ENCODE measurements around the gene CCDC69.
"Not testable (repeated sequence)": the region's sequence is repeated elsewhere in the genome, so short reads cannot be mapped to it uniquely, and the experiment has no call there.

Gene CCDC69

DNA sequence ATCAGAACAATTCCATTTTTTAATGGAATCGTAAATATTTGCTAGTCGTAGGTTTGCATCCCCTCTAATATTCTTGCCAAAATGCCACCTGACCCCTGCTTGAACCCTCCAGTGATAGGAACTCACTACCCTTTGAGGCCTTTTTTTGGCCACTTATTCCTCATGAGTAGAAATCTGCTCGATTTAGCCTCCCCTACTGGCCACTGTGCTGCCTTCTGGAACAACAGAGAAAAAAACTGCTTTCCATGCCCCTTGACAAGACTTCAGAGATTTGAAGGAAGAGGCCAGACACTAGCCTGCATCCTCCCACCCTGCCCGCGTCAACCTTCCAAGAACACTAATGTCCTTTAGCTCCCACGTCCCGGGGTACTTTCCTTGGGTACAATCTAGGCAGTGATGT, 4.1 kb downstream of the CCDC69 start:
- no peak for DNase-seq

DNA sequence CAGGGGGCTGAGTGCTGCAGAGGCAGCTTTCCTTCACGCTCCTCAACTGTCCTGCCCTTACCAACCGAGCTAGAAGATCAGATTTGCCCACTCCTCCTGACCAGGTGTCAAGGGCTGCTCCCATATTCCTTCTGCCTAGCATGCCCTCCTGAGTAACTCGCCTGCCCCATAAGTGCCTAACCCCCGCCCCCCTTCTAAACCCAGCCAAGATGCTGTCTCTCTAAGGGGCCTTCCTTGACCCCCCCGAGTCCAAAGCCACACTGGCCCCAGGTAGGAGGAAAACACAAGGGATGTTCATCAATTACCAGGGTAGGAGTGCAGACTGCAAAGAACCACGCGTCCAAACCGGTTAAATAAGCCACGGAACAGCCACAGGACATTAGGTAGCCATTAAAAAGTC, 4.8 kb downstream of the CCDC69 start:
- no peak for DNase-seq

DNA sequence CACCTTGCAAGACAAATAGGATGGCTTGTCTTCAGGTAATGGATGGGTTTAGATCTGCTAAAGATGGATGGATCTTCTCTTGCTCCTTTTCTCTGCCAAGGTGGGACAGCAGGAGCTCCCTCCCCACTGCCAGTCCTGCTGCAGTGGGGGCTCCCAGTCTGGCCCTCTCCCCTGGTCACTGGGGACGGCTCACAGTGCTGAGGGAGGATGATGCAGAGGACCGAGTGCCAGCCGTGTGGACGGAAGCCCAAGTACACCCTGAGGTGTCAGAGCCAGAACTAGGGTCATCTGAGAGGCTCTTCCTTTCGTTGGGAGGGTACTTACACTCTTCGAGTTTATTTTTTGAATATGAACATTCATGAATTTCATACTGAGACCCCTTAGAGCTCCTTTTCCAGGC, 5.7 kb downstream of the CCDC69 start:
- no peak for DNase-seq

DNA sequence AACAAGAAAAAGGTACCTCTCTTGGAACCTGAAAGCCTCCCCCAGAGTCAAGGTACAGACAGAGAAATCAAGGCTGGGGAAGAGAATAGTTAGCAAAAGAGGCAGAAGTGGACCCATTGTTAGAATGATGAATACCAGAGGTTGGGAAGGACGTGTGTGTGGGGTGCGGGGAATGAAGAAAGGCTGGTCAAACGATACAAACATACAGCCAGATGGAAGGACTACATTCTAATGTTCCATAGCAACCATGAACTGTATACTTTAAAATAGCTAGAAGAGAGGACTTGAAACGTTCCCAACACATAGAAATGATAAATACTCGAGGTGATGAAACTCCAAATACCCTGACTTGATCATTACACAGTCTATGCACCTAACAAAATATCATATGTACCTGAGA, 7.1 kb downstream of the CCDC69 start:
- DNase-seq, result no peak

DNA sequence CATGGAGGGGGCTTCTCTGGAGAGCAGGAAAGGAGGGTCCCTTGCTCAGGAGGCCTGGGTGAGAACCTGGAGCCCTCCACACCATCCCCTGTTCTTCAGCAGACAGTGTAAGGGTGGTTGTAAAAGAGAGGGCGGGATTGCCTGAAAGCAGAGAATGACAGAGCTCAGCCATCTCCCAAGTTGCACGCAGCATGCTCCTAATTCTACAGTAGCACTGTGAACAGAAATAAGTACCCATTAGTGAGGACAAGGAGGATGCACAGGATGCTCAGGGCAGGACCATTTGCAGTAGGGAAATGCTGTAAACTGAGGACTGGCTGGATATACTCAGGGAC, 8.4 kb downstream of the CCDC69 start:
- DNase-seq, result no peak

DNA sequence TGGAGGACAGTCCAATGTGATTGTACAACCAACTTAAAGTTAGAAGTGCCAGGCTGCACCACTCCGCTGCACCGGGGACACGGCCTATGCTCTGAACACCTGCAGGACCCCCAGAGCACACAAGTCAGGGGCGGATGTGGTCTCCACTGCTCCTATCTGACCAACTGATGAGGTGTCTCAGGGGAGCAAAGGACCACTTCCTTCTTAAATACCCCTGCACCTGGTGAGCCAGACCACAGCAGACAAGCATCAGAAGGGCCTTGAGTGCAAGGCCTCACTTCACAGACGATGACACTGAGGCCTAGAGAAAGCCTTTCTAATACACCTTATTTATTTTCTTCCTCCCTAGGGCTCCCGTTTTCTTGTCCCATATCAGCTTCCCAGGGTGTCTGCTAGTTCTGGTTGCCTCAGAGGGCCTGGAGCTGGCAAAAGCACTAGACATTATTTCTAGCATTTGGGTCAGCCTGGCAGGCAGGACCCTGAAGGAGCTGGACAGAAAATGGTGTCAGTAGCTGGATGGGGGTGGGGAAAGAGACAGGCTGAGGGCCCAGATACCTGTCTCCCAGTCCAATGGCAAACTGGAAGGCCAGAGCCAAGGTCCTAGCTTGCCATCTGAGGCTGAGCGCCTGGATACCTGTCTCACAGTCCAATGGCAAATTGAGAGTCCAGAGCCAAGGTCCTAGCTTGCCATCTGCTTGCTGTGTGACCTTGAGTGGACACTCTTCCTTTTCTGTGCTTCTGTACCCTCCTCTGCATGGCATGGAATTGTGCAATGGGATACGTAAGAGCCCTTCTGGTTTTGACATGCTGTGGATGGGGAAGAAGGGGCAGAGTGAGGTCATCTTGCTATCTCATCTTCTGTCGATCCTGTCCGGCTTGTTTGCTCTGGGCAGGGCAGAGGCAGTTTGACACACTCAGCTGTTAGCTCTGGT, 9.0 kb downstream of the CCDC69 start:
- DNase-seq, result no peak

DNA sequence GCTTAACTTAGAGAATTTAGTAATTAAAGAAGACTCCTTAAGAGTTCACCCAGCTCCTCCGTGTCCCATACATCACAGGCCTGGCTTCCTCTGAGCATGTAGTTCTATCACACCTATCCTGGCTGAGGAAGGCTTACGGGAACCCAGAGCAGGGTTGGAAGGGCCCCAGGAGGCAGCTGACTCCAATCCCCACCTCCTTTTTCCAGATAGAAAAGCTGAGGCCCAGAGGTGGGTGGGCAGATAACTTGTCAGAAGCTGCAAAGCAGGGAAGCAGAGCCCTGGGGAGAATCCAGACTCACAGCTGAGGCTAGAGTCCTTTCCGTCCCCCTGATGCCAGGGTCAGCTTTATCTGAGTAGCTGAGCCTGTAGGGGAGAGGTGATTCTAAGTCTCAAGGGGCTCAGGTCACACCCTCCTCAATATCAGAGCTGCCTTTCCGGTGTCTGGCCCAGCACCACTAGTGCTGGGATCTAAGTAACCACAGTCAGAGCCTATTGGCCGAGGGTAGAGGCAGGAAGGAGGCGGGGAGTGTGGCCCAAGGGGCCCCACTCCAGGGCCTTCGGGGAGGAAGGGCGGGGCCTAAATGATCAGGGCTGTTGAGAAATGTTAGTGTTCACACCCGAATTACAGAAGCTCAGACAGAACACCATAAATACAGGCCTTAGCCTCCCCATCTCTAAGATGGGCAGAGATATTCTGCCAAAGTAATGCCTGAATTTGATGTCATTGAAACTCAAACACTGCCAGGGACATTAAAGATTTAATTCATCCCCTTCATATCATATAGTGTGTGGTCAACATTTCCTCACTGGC, 9.9 kb downstream of the CCDC69 start:
- DNase-seq, result peak; percentile 38

DNA sequence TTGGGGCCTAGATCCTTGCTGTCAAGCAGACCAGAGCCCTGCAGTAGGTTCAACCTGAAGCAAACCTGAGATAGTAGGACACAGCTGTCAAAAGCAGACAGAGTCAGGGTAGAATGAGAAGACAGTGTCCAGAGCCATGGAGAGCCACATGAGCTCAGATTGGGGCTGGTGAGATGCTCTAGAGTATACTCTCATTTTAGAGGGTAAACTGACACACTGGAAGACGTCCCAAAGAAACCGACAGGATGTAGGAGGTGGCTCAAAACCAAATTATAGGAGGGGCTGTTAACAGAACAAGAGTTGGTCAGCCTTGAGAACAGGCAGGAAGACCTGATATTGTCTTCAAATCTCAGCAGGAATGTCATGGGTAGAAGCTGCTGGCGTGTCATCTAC, 11.5 kb downstream of the CCDC69 start:
- no peak for DNase-seq

DNA sequence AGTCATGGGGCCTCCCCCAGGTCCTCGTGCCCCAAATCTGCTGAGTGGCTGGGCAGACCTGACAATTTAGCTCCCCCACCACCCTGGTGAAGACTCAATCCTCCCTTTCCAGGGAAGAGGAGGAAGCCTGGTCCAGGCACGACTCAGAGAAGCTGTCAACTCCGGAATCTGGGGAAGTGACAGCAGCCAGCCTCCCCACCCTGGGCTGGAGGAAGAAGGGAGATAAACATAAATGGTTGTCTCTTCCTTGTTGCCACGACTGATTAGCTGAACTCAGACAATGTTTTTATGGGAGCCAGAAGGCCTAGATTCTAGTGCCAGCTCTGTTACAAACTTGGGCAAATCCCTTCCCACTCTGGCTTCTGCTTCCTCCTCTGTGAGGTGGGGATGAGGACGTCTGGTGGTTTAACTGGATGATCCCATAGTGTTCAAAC, 15.4 kb downstream of the CCDC69 start:
- DNase-seq, result no peak

DNA sequence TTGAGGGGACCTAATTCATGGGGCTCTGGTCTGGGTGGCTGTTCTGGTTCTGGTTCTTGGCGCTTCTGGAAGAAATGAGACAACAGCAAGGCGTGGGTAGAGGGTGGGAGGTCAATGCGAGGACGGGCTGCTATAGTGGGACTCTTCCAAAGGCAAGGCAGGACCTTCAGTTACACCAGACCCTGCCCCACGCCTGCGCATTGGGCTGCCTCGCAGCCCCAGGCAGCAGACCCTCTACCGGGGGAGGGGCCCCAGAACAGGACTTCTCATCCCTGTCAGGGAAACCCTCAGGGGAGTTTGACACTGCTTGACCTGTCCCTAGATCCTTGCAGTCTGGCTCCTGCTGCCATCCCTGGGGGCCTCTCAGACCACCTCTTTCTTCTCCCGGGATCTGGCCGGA, 18.5 kb downstream of the CCDC69 start:
- DNase-seq, result no peak

DNA sequence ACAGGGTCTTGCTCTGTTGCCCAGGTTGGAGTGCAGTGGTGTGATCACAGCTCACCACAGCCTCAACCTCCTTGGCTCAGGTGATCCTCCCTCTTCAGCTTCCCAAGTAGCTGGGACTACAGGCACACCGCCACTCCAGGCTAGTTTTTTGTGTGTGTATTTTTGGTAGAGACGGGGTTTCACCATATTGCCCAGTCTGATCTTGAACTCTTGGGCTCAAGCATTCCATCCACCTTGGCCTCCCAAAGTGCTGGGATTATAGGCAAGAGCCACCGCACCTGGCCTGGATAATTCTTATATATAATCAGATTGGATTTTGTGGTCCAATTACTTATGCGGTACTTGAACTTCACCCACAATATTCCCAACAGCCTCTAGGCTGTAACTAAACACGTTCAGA, 19.8 kb downstream of the CCDC69 start:
- no peak for DNase-seq

DNA sequence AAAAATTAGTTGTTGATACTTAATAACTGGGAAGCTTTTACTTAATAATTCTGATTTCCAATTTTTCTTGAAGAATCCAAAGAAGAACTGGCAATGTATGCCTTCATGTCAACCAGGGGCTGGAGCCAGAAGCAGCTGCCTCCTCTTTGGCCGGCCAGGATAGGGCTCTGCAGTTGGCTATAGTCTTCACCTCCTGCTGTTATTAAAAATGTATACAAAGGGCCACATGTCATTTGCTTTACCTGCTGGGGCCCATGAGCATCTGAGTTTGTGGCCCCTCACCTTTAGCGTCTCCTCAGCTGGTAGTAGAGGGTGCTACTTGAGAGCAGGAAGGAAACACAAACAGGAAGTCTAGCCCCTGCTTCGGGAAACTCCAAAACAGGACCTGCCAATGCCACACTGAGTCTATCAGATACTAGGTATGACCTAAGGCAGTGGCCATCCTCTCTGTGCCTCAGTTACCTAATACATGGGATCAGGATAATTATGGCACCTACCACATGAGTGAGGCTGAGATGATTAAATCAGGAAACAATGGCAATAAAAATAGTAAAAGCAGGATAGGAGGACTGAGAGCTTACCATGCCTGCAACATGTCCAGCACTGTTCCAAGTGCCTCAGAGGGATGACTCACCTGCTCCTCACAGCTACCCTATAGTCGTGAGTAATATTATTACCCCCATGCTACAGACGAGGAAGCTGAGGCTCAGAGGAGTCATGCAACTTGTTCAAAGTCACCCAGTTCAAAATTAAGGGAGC, 21.3 kb downstream of the CCDC69 start:
- DNase-seq, result no peak

DNA sequence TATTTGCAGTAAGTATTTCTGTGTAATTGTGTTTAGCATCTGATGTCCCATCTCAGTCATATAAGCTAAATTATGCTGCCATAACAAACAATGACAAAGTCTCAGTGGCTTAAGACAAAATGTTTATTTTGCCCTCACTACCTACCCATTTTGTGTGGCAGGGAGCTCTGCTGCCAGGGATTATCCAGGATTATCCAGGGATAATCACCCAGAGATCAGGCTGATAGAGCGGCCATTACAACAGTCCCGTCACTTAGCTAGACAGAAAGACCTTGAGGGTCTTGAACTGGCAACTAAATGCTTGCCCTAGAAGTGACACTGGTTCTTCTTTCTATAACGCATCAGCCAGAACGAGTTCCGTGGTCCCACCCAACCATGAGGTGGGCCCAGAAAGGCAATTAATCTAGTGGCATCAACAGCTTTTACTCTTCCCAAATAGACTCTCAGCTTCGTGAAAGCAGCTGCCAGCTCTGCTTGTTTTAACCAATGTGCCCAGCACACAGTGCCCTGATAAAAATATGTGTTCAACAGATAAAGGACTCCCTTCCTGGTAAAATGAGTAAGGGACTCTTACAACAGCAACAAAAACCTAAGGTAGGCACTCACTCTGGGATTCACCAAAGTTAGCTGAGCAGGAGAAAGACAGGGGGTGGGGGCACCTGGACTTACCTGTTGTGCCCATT, 22.8 kb downstream of the CCDC69 start:
- no peak for DNase-seq

DNA sequence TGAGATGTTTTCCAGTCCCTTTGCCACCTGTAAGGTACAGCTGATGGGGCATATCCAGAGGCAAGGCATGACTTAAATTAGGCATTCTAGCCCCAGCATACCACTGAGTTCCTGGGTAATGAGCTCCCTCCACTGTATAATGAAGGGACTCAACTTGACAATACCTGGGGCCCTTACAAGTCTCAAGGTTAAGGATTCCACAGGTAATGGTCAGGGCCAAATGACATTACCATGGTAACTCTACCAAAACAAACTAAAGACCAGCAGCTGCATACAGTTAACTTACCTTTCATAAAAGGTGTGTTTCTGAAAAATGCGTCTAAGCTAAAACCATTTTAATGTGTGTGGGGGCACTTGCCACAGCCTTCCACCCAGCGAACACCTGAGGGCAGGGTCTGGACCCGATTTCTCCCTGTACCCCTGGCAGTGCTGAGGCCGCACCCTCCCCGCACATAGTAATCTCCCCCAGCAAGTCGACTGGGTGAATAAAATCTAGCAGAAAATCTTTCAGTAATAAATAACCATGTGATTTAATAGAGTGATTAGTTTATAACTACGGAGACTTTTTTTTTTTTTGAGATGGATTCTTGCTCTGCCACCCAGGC, 24.2 kb downstream of the CCDC69 start:
- no peak for DNase-seq

DNA sequence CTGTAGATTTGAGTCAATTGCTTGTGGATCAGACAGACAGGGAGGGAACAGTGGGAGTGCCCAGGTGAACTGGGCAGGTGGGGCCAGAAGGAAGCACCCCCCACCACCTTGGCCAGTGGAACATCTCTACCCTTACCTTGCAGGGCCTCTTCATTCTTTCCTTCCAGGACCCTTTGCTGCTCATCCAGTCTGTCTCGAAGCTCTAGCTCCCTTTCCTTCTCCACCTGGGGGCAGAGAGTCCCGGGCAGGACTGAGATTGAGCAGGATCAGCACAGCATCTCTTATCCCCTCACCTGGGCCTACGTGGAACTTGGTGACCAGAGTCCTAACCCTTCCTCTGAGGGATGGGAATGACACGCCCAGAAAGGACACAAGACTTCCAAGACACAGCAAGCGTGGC, 25.0 kb downstream of the CCDC69 start:
- DNase-seq, result no peak

DNA sequence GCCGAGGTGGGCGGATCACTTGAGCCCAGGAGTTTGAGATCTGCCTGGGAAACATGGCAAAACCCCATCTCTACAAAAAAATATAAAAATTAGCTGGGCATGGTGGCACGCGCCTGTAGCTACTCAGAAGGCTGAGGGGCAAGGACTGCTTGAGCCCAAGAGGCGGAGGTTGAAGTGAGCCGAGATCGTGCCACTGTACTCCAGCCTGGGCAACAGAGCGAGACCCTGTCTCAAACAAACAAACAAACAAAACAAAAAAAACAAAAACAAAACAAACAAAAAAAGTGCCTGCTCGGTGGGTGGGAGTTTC, 26.6 kb downstream of the CCDC69 start:
- DNase-seq, result not testable (repeated sequence)

DNA sequence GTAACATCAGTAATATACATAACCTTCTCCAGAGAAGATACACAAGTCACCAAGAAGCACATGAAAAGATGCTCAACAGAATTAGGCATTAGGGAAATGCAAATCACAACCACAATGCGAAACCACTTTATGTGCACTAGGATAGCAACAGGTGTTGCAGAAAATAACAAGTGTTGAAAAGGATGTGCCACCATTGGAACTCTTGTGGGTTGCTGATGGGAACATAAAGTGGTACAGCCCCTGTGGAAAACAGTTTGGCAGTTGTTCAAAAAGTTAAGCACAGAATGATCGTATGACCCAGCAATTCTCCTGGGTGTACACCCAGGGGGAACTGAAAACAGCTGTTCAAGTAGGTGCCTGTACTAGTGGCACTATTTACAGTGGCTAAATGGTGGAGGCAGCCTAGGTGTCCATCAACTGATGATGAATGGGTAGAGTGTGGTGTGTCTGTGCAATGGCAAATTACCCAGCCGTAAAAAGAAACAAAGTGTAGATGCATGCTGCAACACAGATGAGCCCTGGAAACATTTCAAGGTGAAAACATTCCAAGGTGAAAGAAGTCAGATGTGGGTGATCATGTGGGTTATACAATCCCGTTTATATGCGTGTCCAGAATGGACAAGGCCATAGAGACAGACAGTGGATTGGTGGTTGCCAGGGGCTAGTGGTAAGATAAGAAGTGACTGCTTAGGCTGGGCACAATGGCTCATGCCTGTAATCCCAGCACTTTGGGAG, 27.2 kb downstream of the CCDC69 start:
- DNase-seq, result no peak

DNA sequence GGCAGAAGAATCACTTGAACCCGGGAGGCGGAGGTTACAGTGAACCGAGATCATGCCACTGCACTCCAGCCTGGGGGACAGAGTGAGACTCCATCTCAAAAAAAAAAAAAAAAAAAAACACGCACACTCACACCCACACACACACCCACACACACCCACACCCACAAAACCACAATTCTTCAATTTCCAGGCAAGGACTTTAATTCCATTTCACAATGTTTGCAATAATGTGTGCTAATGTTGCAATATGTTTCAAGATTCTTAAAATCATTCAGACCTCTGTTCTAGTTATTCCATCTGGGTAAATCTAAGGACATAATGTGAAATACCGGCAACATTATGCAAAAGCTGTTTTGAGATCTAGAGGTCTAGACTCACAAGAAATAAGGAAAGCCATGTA, 28.3 kb downstream of the CCDC69 start:
- no peak for DNase-seq

DNA sequence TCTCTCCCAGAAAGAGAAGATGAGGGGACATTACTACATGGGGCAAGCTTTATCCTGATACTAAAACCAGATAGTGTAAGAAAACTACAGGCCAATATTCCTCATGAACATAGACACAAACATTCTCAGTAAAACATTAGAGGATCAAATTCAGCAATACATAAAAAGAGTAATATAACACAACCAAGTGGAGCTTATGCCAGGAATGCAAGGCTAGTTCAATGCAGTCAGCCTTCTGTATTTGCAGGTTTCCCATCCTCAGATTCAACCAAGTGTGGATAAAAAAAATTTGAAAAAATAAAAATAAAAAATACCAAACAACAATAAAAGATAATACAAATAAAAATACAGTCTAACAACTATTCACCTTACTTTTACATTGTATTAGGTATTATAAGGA, 31.3 kb downstream of the CCDC69 start:
- DNase-seq, result no peak

DNA sequence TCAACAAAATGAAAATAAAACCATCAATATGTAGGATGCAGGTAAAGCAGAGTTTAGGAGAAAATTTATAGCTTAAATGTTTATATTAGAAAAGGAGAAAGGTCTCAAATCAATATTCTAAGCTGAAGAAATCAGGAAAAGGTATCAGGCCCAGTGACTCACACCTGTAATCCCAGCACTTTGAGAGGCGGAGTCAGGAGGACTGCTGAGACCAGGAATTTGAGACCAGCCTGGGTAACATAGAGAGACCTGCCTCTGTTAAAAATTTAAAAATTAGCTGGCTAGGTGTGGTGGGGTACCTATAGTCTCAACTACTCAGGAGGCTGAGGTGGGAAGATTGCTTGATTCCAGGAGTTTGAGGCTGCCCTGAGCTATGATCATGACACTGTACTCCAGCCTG, 32.2 kb downstream of the CCDC69 start:
- DNase-seq, result no peak

DNA sequence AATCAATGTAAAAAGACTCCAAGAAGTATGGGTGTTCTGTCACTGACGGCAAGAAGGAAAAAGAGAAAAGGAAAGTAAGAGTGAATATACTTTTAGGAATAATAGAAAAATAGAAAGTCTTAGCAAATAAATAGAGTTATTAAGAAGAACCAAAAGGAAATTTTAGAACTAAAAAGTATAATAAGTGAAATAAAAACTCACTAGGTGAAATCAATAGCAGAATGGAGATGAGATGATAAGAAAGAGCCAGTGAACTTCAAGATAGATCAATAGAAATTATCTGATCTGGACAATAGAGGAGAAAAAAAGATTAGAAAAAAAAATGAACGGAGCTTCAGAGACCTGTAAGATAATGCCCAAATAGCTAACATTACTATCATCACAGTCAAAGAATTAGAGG, 34.7 kb downstream of the CCDC69 start:
- DNase-seq, result no peak

DNA sequence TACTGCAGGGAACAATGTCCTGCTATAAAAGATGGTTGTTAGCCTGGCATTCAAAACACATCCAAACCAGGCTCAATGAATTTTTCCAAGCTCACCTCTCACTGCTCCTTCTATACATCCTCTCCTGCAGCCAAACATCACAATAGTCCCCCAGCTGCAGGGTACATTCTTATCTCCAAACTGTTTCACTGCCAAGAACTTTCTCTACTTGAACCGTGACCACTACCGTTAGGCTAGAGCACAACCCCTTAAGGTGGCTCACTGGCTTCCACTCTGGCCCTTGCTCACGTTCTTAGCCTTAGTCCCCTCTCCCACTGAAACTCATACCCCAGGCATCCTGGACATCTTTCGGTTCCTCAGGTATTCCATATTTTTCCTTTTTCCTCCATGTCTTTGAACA, 37.4 kb downstream of the CCDC69 start:
- no peak for DNase-seq

Data from activated gamma-delta T cell (primary cell).